Sigmoid colon (tissue), 4 donors: ENCODE measurements around the gene TMEFF2.

Source experiments
- CTCF ChIP-seq, 4 experiments: fragments of 450-650 bp in 3 of 4; fragments of 200-600 bp in 1 of 4; IDR thresholded peaks; one replicate each; pipeline ENCODE4 v1.5.1; 2016 to 2019; ENCODE audit warnings: antibody characterized with exemption in 4 of 4, mild to moderate bottlenecking in 3 of 4, moderate library complexity in 2 of 4
- EP300 ChIP-seq, 4 donors: sonication (generic); formaldehyde crosslinking; IDR thresholded peaks; one replicate each; pipeline ENCODE4 v1.6.1; 2017; ENCODE audit warnings: antibody characterized with exemption in 4 of 4
- POLR2A ChIP-seq, 2 donors: fragments of 450-650 bp; IDR thresholded peaks; one replicate each; pipeline ENCODE4 v1.6.1; 2016; ENCODE audit warnings: antibody characterized with exemption in 2 of 2, mild to moderate bottlenecking in 2 of 2, moderate library complexity in 2 of 2
- POLR2AphosphoS5 ChIP-seq, 4 donors: sonication (generic); formaldehyde crosslinking; IDR thresholded peaks; one replicate each; pipeline ENCODE4 v1.6.1; 2017; ENCODE audit warnings: antibody characterized with exemption in 4 of 4

- no peak for TF ChIP-seq CTCF (IDR thresholded peaks at IDR 0.05)
- TF ChIP-seq EP300 (IDR thresholded peaks at IDR 0.05): no peak
- no peak for TF ChIP-seq POLR2AphosphoS5 (IDR thresholded peaks at IDR 0.05)
- no peak for TF ChIP-seq POLR2A (IDR thresholded peaks at IDR 0.05)
These were observed 226.6 kb downstream of the TMEFF2 start for GRCh38 chr2:191968120-191968519.
